HCT116 (cell line): ENCODE measurements around the gene FAXC. TPM values are rescaled to one million over a fixed set of nuclear protein-coding genes. Genes with fewer than 3 reads are reported as not detected.

Source experiments
- ATAC-seq: fragments of 200-7000 bp; cut with Tn5 transposase; 2 replicates; pipeline ENCODE4 v1.9.1; 2020; ENCODE audit warnings: mild to moderate bottlenecking, moderate library complexity
- BruUV-seq: library from RNA; stranded (reverse); fragments of 400-500 nt; replicated peaks from 2 replicates; lab custom pipeline; 2021; lab: Mats Ljungman, UMichigan
- CTCF ChIA-PET: fragments of 300-600 bp; sonication (Branson Sonifier 250); formaldehyde crosslinking; loops from one replicate; lab custom pipeline; 2021; ENCODE audit warnings: antibody characterized with exemption; lab: Charles Lee
- POLR2A ChIA-PET: fragments of 300-600, 350-600 bp; sonication (Branson Sonifier 250); formaldehyde crosslinking; loops from one replicate; lab custom pipeline; 2021; ENCODE audit warnings: antibody characterized with exemption; lab: Charles Lee
- RAD21 ChIA-PET, 2 experiments: fragments of 300-600 bp; sonication (Branson Sonifier 250); formaldehyde crosslinking; loops; one replicate each; lab custom pipeline; 2023; ENCODE audit warnings: low total read pairs in 2 of 2; ENCODE audit not compliant: uncharacterized antibody in 2 of 2, unreplicated experiment in 2 of 2, low non-redundant PET in 1 of 2; lab: Charles Lee
- DNase-seq: peaks from one replicate; pipeline ENCODE4 v3.0.0-alpha.2; 2010; ENCODE audit warnings: low read depth, low spot score
- H2AFZ ChIP-seq: fragments of 200-600 bp; shearing (Covaris generic), sonication (generic); 2 replicates; pipeline ENCODE4 v1.6.1; 2017; ENCODE audit warnings: low read depth, mixed run types, mixed read lengths, antibody characterized with exemption, low read length; ENCODE audit not compliant: poor library complexity, severe bottlenecking
- H3K27ac ChIP-seq: 2 replicates; pipeline ENCODE4 v1.5.1; 2012; ENCODE audit warnings: low read depth, low read length
- H3K27me3 ChIP-seq: fragments of 200-600 bp; sonication (generic); 2 replicates; pipeline ENCODE4 v1.6.1; 2016; ENCODE audit warnings: mixed run types, low read length, mixed read lengths; ENCODE audit not compliant: insufficient read depth
- H3K36me3 ChIP-seq, 2 experiments: fragments of 200-500 bp in 1 of 2; fragments of 200-600 bp in 1 of 2; sonication (Bioruptor generic) in 1 of 2; sonication (generic) in 1 of 2; 2 replicates each; pipeline versions ENCODE4 v1.5.1 to v1.6.1; 2014 to 2016; ENCODE audit warnings: low read length in 2 of 2, inconsistent platforms in 1 of 2, mixed read lengths in 1 of 2, mixed run types in 1 of 2; ENCODE audit not compliant: insufficient read depth in 2 of 2, control insufficient read depth in 1 of 2
- H3K4me1 ChIP-seq, 2 experiments: fragments of 200-600 bp in 1 of 2; sonication (generic) in 1 of 2; 2 replicates each; pipeline versions ENCODE4 v1.5.1 to v1.6.1; 2012 to 2017; ENCODE audit warnings: low read length in 2 of 2, inconsistent platforms in 1 of 2, mild to moderate bottlenecking in 1 of 2, mixed read lengths in 1 of 2, mixed run types in 1 of 2, moderate library complexity in 1 of 2; ENCODE audit not compliant: insufficient read depth in 2 of 2, control insufficient read depth in 1 of 2
- H3K4me2 ChIP-seq: fragments of 200-600 bp; sonication (generic); 2 replicates; pipeline ENCODE4 v1.6.1; 2017; ENCODE audit warnings: mixed run types, low read length, mixed read lengths
- H3K4me3 ChIP-seq, 2 experiments: fragments of 200-600 bp in 1 of 2; sonication (generic) in 1 of 2; replicated peaks in 1 of 2; 2 replicates each; pipeline ENCODE4 v1.5.1; 2011 to 2016; ENCODE audit warnings: low read length in 2 of 2, control low read depth in 1 of 2, low read depth in 1 of 2, mild to moderate bottlenecking in 1 of 2, mixed read lengths in 1 of 2, mixed run types in 1 of 2
- H3K79me2 ChIP-seq: fragments of 200-600 bp; sonication (generic); 2 replicates; pipeline ENCODE4 v1.6.1; 2017; ENCODE audit warnings: mild to moderate bottlenecking, mixed run types, low read length, moderate library complexity, mixed read lengths; ENCODE audit not compliant: insufficient read depth
- H3K9ac ChIP-seq: fragments of 200-600 bp; sonication (generic); 2 replicates; pipeline ENCODE4 v1.6.1; 2016; ENCODE audit warnings: low read length, mixed read lengths
- H3K9me2 ChIP-seq: fragments of 200-600 bp; sonication (generic), shearing (Covaris generic); 2 replicates; pipeline ENCODE4 v1.6.1; 2017; ENCODE audit warnings: mixed run types, mild to moderate bottlenecking, moderate library complexity; ENCODE audit not compliant: insufficient read depth
- H3K9me3 ChIP-seq, 2 experiments: fragments of 200-500 bp in 1 of 2; fragments of 200-600 bp in 1 of 2; sonication (Bioruptor generic) in 1 of 2; sonication (generic) in 1 of 2; 2 replicates each; pipeline ENCODE4 v1.6.1; 2014 to 2017; ENCODE audit warnings: low read length in 2 of 2, mixed read lengths in 2 of 2, inconsistent platforms in 1 of 2, low read depth in 1 of 2, mild to moderate bottlenecking in 1 of 2, mixed run types in 1 of 2, moderate library complexity in 1 of 2; ENCODE audit not compliant: control insufficient read depth in 1 of 2, insufficient read depth in 1 of 2
- H4K20me1 ChIP-seq: fragments of 200-600 bp; sonication (generic), shearing (Covaris generic); 2 replicates; pipeline ENCODE4 v1.6.1; 2017; ENCODE audit warnings: mixed run types, mild to moderate bottlenecking, moderate library complexity; ENCODE audit not compliant: insufficient read depth
- CBX3 ChIP-seq: IDR thresholded peaks from 2 replicates; pipeline ENCODE4 v1.6.1; 2012; ENCODE audit warnings: low read depth
- CEBPB ChIP-seq: IDR thresholded peaks from 2 replicates; pipeline ENCODE4 v1.6.1; 2012; ENCODE audit warnings: low read depth
- EGR1 ChIP-seq: IDR thresholded peaks from 2 replicates; pipeline ENCODE4 v1.6.1; 2012; ENCODE audit warnings: low read depth
- ELF1 ChIP-seq: IDR thresholded peaks from 2 replicates; pipeline ENCODE4 v1.6.1; 2012; ENCODE audit warnings: low read depth, borderline replicate concordance
- EZH2 ChIP-seq: fragments of 200-600 bp; sonication (generic); IDR thresholded peaks from 2 replicates; pipeline ENCODE4 v1.6.1; 2017; ENCODE audit warnings: antibody characterized with exemption, mixed run types
- FOSL1 ChIP-seq: IDR thresholded peaks from 2 replicates; pipeline ENCODE4 v1.6.1; 2012; ENCODE audit warnings: low read depth
- JUND ChIP-seq: IDR thresholded peaks from 2 replicates; pipeline ENCODE4 v1.6.1; 2012
- POLR2A ChIP-seq: IDR thresholded peaks from 2 replicates; pipeline ENCODE4 v1.7.0; 2011; ENCODE audit warnings: borderline replicate concordance; ENCODE audit not compliant: insufficient read depth, insufficient read length; ENCODE audit errors: extremely low read depth
- POLR2AphosphoS5 ChIP-seq: IDR thresholded peaks from 2 replicates; pipeline ENCODE4 v1.6.1; 2011; ENCODE audit warnings: mild to moderate bottlenecking, low read depth, low read length, moderate library complexity
- RAD21 ChIP-seq: IDR thresholded peaks from 2 replicates; pipeline ENCODE4 v1.6.1; 2012; ENCODE audit warnings: low read depth, mild to moderate bottlenecking
- SIN3A ChIP-seq: IDR thresholded peaks from 2 replicates; pipeline ENCODE4 v1.6.1; 2012; ENCODE audit warnings: low read depth
- SRF ChIP-seq: IDR thresholded peaks from 2 replicates; pipeline ENCODE4 v1.6.1; 2012; ENCODE audit warnings: low read depth
- YY1 ChIP-seq: IDR thresholded peaks from 2 replicates; pipeline ENCODE4 v1.6.1; 2011; ENCODE audit warnings: low read length, low read depth, moderate library complexity, mild to moderate bottlenecking; ENCODE audit not compliant: insufficient replicate concordance; ENCODE audit errors: extremely low read depth
- ZFX ChIP-seq: fragments of 450-650 bp; IDR thresholded peaks from 2 replicates; pipeline ENCODE4 v1.6.1; 2017
- intact Hi-C: fragments of 100-400 bp; cut with micrococcal nuclease; formaldehyde crosslinking; loops from 2 replicates; pipeline ENCODE4 v1.10.0; 2022
- total RNA-seq: library from RNA; stranded (reverse); gene quantifications from one replicate; pipeline ENCODE4 v1.2.1, GENCODE V29; 2021; ENCODE audit not compliant: unreplicated experiment
- TF ChIP-seq, protein P1 (sequence below): IDR thresholded peaks from 2 replicates; pipeline ENCODE4 v1.6.1; 2012; ENCODE audit warnings: low read depth
- TF ChIP-seq, protein P2 (sequence below): IDR thresholded peaks from 2 replicates; pipeline ENCODE4 v1.6.1; 2012
- TF ChIP-seq, protein P3 (sequence below): IDR thresholded peaks from 2 replicates; pipeline ENCODE4 v1.6.1; 2011; ENCODE audit warnings: mild to moderate bottlenecking, low read length, moderate library complexity; ENCODE audit not compliant: insufficient replicate concordance; ENCODE audit errors: extremely low read depth

FAXC gene
- total RNA-seq, 1 experiment from 2014 or later = 4.7 TPM

DNA sequence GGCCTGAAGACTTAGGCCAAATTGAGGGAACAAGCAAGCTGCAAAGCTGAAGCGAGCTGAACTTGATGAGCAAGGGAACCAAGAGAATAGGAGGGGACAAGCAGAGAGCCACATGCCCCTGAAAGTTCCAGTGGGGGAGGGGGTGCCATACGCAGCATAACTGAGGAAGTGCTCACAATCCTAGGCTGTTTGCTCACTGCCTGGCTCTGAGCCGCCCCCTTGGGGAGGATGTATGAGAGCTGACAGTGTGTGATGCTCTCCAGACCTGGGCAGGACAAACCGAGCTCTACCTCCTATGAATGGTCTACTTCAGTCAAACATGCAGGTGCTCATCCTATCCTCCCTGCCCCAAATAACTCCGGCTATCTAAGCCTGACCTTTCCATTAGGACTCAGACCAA lies 52.1 kb downstream of the FAXC start:
- BruUV-seq = no TSS peak
- ATAC-seq = no peak

DNA sequence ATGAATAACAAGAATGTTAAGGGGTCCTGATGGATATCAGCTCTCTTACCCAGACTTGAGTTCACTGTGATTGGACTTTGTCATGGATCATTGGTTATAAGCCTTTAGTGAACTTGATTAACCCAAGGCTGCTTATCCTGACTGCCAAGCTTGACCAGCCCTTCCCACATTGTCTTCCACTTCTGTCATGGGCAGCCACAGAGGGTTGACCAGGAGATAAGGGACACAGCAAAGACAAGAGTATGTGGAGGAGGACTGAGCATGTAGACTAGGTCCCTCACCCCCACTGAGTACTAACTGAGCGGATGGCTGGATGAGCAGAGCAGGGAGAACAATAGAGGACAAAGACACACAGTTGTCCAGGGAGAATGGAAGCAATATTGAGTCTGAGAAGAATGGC lies 52.5 kb downstream of the FAXC start:
- no peak for ATAC-seq
- no peak overlapping the region for H3K4me2 ChIP-seq
- no TSS peak for BruUV-seq
- H3K9me3 ChIP-seq = no peaks in the 10 kb centered on the region
- no peak for DNase-seq
- no peak overlapping the region for H3K4me3 ChIP-seq
- no peaks in the 10 kb centered on the region for H3K9me2 ChIP-seq
- no peak for TF ChIP-seq POLR2AphosphoS5
- TF ChIP-seq, protein P1, sequence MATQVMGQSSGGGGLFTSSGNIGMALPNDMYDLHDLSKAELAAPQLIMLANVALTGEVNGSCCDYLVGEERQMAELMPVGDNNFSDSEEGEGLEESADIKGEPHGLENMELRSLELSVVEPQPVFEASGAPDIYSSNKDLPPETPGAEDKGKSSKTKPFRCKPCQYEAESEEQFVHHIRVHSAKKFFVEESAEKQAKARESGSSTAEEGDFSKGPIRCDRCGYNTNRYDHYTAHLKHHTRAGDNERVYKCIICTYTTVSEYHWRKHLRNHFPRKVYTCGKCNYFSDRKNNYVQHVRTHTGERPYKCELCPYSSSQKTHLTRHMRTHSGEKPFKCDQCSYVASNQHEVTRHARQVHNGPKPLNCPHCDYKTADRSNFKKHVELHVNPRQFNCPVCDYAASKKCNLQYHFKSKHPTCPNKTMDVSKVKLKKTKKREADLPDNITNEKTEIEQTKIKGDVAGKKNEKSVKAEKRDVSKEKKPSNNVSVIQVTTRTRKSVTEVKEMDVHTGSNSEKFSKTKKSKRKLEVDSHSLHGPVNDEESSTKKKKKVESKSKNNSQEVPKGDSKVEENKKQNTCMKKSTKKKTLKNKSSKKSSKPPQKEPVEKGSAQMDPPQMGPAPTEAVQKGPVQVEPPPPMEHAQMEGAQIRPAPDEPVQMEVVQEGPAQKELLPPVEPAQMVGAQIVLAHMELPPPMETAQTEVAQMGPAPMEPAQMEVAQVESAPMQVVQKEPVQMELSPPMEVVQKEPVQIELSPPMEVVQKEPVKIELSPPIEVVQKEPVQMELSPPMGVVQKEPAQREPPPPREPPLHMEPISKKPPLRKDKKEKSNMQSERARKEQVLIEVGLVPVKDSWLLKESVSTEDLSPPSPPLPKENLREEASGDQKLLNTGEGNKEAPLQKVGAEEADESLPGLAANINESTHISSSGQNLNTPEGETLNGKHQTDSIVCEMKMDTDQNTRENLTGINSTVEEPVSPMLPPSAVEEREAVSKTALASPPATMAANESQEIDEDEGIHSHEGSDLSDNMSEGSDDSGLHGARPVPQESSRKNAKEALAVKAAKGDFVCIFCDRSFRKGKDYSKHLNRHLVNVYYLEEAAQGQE = no peak
- no peak for TF ChIP-seq ZFX
- TF ChIP-seq, protein P2, sequence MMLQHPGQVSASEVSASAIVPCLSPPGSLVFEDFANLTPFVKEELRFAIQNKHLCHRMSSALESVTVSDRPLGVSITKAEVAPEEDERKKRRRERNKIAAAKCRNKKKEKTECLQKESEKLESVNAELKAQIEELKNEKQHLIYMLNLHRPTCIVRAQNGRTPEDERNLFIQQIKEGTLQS = no peak
- no peak for TF ChIP-seq RAD21
- TF ChIP-seq FOSL1 = no peak
- no peak for TF ChIP-seq SRF
- no peak for TF ChIP-seq CBX3
- no peak for TF ChIP-seq JUND
- no peak for TF ChIP-seq EZH2
- TF ChIP-seq EGR1 = no peak
- no peak for TF ChIP-seq YY1
- TF ChIP-seq SIN3A = no peak
- no peak for TF ChIP-seq CEBPB
- no peaks in the 10 kb centered on the region for H3K4me1 ChIP-seq
- no peaks in the 10 kb centered on the region for H3K27me3 ChIP-seq
- intact Hi-C loops = no loop called here
- H3K9ac ChIP-seq = no peak overlapping the region
- H3K27ac ChIP-seq = no peak overlapping the region
- POLR2A ChIA-PET = no interaction called here
- RAD21 ChIA-PET = no interaction called here
- no peaks in the 10 kb centered on the region for H4K20me1 ChIP-seq
- H3K79me2 ChIP-seq = no peaks in the 10 kb centered on the region
- CTCF ChIA-PET = no interaction called here
- no peaks in the 10 kb centered on the region for H3K36me3 ChIP-seq
- H2AFZ ChIP-seq = no peak overlapping the region

More for the DNA sequence above, 52.1 kb downstream of the FAXC start:
- Histone ChIP-seq H2AFZ (no peak overlapping the region), H3K27ac (no peak overlapping the region), H3K9ac (no peak overlapping the region)
- TF ChIP-seq POLR2A (no peak), ELF1 (no peak), YY1 (no peak)
- TF ChIP-seq, protein P3, sequence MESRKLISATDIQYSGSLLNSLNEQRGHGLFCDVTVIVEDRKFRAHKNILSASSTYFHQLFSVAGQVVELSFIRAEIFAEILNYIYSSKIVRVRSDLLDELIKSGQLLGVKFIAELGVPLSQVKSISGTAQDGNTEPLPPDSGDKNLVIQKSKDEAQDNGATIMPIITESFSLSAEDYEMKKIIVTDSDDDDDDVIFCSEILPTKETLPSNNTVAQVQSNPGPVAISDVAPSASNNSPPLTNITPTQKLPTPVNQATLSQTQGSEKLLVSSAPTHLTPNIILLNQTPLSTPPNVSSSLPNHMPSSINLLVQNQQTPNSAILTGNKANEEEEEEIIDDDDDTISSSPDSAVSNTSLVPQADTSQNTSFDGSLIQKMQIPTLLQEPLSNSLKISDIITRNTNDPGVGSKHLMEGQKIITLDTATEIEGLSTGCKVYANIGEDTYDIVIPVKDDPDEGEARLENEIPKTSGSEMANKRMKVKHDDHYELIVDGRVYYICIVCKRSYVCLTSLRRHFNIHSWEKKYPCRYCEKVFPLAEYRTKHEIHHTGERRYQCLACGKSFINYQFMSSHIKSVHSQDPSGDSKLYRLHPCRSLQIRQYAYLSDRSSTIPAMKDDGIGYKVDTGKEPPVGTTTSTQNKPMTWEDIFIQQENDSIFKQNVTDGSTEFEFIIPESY = no peak
- TF ChIP-seq, all 23 proteins: peak for 0
- intact Hi-C loops = no loop called here
- no peak overlapping the region for H3K4me3 ChIP-seq
- ChIA-PET RAD21 (no interaction called here), POLR2A (no interaction called here), CTCF (no interaction called here)
- H3K4me2 ChIP-seq = no peak overlapping the region
- H3K9me2 ChIP-seq = no peaks in the 10 kb centered on the region
- no peaks in the 10 kb centered on the region for H3K9me3 ChIP-seq
- H4K20me1 ChIP-seq = no peaks in the 10 kb centered on the region
- H3K36me3 ChIP-seq = no peaks in the 10 kb centered on the region
- no peaks in the 10 kb centered on the region for H3K79me2 ChIP-seq
- no peaks in the 10 kb centered on the region for H3K4me1 ChIP-seq
- no peak for DNase-seq
- H3K27me3 ChIP-seq = no peaks in the 10 kb centered on the region
